HL-60/S4 treated with phorbol 12-myristate 13-acetate at 8.2 ng/mL for 4 days and 3 days (cell line): Measurements from ENCODE around the gene CCRL2.

Experiments used
- in situ Hi-C: fragments of 300-500 bp; cut with MboI; formaldehyde crosslinking; loops from 2 replicates; pipeline ENCODE4 v1.15.0; 2022; ENCODE audit warnings: low sequenced_read_pairs

Gene CCRL2, protein sequence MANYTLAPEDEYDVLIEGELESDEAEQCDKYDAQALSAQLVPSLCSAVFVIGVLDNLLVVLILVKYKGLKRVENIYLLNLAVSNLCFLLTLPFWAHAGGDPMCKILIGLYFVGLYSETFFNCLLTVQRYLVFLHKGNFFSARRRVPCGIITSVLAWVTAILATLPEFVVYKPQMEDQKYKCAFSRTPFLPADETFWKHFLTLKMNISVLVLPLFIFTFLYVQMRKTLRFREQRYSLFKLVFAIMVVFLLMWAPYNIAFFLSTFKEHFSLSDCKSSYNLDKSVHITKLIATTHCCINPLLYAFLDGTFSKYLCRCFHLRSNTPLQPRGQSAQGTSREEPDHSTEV

DNA sequence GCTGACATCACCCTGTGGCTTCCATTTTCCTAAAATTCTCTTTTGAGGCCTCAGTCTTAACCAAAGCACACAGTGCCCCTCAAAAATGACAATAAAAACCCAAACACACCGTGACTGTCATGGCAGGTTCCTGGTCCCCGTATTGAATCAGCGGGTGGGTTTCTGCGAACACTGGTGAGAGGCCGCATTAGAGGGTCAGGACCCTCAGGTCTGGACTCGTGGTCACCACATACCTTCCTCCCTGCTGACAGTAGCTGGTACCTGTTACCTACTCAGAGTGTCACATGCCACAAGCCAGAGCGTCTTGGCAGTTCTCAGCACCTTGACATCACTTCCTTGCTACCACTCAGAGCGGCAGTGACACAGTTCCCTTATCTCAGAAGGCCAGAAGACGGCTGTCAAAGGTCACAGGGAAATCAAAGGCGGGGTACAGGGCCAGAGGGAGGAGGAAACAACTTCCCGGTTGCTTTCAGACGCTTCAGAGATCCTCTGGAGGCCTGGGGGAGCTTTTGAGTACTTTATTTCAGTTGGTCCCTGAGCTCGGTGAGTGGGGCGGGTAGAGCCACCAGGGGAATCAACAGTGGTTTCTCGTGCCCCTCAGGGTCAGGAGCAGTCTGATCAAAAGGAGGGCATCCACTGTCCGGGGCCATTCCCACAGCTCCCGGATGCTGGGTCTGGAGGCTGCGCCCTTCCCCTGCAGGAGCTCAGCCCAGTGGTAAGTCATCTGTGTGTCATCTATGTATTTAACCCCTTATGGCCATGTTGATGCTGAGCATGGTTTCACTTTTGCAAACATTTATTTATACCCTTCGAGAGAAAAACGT, at the start of gene CCRL2, which contains the start of gene CCR5AS:
Gene CCRL2, plus strand, starts transcription at position 472 of the 824 bp plus-strand sequence. CDS start 821 bp downstream, outside the sequence.
Gene CCR5AS, minus strand, starts transcription at position 279 of the 824 bp plus-strand sequence.
- in situ Hi-C loops: no loop called here

- in situ Hi-C loops: loop anchor here (25.0 kb wide), 2 partner anchors 146 to 421 kb away; partner anchors contain the start of genes CCR1 and CXCR6
Measured at GRCh38 chr3:46358466-46358865, 48.6 kb upstream of the CCRL2 start.

DNA sequence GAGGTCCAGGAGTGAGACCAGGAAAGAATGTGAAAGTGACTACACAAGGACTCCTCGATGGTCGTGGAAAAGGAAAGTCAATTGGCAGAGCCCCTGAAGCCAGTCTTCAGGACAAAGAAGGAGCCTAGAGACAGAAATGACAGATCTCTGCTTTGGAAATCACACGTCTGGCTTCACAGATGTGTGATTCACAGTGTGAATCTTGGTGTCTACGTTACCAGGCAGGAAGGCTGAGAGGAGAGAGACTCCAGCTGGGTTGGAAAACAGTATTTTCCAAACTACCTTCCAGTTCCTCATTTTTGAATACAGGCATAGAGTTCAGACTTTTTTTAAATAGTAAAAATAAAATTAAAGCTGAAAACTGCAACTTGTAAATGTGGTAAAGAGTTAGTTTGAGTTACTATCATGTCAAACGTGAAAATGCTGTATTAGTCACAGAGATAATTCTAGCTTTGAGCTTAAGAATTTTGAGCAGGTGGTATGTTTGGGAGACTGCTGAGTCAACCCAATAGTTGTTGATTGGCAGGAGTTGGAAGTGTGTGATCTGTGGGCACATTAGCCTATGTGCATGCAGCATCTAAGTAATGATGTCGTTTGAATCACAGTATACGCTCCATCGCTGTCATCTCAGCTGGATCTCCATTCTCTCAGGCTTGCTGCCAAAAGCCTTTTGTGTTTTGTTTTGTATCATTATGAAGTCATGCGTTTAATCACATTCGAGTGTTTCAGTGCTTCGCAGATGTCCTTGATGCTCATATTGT, 47.1 kb upstream of the CCRL2 start:
- in situ Hi-C loops: loop anchor here (25.0 kb wide), 2 partner anchors 148 to 423 kb away; partner anchors contain the start of genes CCR1 and CXCR6

DNA sequence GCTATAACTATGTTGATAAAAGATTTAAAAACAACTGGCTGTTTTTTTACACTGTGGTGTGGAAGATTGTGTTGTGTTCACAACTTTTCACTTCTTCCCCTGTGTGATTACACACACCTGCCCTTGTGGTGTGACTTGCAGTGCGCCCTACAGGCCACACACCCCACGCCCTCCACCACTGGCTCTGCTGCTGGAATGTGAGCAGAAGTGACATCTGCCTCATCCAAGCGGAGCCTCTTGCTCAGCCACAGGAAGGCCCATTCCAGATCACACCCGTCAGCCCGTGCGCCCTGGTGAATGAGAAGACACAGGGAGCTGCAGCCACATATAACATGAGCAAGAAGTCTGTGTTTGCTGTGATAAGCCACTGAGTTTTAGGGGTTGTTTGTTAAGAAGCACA, 46.2 kb upstream of the CCRL2 start:
- in situ Hi-C loops: loop anchor here (25.0 kb wide), 2 partner anchors 149 to 424 kb away; partner anchors contain the start of genes CCR1 and CXCR6

- in situ Hi-C loops: loop anchor here (25.0 kb wide), 2 partner anchors 149 to 424 kb away; partner anchors contain the start of genes CCR1 and CXCR6
Measured at GRCh38 chr3:46361408-46362283, 45.4 kb upstream of the CCRL2 start.

GRCh38 chr3:46365041-46365440, 42.0 kb upstream of the CCRL2 start:
- in situ Hi-C loops: loop anchor here (25.0 kb wide), 2 partner anchors 153 to 428 kb away; partner anchors contain the start of genes CCR1 and CXCR6

- in situ Hi-C loops: loop anchor here (25.0 kb wide), 2 partner anchors 154 to 429 kb away; partner anchors contain the start of genes CCR1 and CXCR6
Measured at GRCh38 chr3:46365737-46366524, 41.1 kb upstream of the CCRL2 start.

DNA sequence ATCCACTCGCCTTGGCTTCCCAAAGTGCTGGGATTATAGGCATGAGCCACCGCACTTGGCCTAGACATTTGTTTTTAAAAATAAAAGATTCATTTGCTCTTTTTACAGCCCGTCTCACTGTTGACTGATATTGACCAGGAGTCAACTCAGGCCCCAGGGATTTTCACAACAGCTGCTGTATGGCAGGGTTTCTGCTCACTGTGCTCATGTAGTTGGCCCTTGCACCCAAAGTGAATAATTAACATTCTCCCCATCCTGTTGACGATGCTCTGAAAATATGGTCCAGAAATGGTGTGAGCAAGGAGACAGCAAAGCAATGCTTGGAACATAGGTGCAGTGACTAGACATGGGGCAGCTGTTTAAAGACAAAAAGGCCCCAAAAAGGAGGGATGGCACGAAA, 39.2 kb upstream of the CCRL2 start:
- in situ Hi-C loops: loop anchor here (25.0 kb wide), 2 partner anchors 156 to 431 kb away; partner anchors contain the start of genes CCR1 and CXCR6

GRCh38 chr3:46368569-46368968, 38.5 kb upstream of the CCRL2 start:
- in situ Hi-C loops: loop anchor here (25.0 kb wide), 2 partner anchors 156 to 431 kb away; partner anchors contain the start of genes CCR1 and CXCR6

- in situ Hi-C loops: loop anchor here (25.0 kb wide), 2 partner anchors 157 to 432 kb away; partner anchors contain the start of genes CCR1 and CXCR6
Measured at GRCh38 chr3:46369151-46369550, 37.9 kb upstream of the CCRL2 start.

DNA sequence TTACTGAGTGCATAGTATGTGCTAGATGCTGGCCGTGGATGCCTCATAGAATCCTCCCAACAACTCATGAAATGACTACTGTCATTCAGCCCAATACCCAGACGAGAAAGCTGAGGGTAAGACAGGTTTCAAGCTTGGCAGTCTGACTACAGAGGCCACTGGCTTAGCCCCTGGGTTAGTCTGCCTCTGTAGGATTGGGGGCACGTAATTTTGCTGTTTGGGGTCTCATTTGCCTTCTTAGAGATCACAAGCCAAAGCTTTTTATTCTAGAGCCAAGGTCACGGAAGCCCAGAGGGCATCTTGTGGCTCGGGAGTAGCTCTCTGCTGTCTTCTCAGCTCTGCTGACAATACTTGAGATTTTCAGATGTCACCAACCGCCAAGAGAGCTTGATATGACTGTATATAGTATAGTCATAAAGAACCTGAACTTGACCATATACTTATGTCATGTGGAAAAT, 37.4 kb upstream of the CCRL2 start:
- in situ Hi-C loops: loop anchor here (10.0 to 25.0 kb wide), 3 partner anchors 157 to 432 kb away; partner anchors contain the start of genes CCR1 and CXCR6

DNA sequence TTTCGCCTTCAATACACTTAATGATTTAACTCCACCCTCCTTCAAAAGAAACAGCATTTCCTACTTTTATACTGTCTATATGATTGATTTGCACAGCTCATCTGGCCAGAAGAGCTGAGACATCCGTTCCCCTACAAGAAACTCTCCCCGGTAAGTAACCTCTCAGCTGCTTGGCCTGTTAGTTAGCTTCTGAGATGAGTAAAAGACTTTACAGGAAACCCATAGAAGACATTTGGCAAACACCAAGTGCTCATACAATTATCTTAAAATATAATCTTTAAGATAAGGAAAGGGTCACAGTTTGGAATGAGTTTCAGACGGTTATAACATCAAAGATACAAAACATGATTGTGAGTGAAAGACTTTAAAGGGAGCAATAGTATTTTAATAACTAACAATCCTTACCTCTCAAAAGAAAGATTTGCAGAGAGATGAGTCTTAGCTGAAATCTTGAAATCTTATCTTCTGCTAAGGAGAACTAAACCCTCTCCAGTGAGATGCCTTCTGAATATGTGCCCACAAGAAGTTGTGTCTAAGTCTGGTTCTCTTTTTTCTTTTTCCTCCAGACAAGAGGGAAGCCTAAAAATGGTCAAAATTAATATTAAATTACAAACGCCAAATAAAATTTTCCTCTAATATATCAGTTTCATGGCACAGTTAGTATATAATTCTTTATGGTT, 36.1 kb upstream of the CCRL2 start, which contains the start of gene CCR5:
Gene CCR5, plus strand, starts transcription at position 108 of the 680 bp plus-strand sequence. CDS start 1,957 bp downstream, outside the sequence.
- in situ Hi-C loops: loop anchor here (10.0 to 25.0 kb wide), 3 partner anchors 159 to 434 kb away; partner anchors contain the start of genes CCR1 and CXCR6

DNA sequence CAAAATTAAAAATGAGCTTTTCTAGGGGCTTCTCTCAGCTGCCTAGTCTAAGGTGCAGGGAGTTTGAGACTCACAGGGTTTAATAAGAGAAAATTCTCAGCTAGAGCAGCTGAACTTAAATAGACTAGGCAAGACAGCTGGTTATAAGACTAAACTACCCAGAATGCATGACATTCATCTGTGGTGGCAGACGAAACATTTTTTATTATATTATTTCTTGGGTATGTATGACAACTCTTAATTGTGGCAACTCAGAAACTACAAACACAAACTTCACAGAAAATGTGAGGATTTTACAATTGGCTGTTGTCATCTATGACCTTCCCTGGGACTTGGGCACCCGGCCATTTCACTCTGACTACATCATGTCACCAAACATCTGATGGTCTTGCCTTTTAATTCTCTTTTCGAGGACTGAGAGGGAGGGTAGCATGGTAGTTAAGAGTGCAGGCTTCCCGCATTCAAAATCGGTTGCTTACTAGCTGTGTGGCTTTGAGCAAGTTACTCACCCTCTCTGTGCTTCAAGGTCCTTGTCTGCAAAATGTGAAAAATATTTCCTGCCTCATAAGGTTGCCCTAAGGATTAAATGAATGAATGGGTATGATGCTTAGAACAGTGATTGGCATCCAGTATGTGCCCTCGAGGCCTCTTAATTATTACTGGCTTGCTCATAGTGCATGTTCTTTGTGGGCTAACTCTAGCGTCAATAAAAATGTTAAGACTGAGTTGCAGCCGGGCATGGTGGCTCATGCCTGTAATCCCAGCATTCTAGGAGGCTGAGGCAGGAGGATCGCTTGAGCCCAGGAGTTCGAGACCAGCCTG, 35.3 kb upstream of the CCRL2 start:
- in situ Hi-C loops: loop anchor here (10.0 to 25.0 kb wide), 3 partner anchors 159 to 434 kb away; partner anchors contain the start of genes CCR1 and CXCR6

GRCh38 chr3:46372492-46373359, 34.3 kb upstream of the CCRL2 start:
- in situ Hi-C loops: loop anchor here (10.0 to 25.0 kb wide), 3 partner anchors 160 to 435 kb away; partner anchors contain the start of genes CCR1 and CXCR6

GRCh38 chr3:46374755-46375154, 32.3 kb upstream of the CCRL2 start:
- in situ Hi-C loops: loop anchor here (10.0 to 25.0 kb wide), 3 partner anchors 162 to 437 kb away; partner anchors contain the start of genes CCR1 and CXCR6
